GM19193 (cell line): ENCODE data around the gene HCK.

ENCODE experiments used
- POLR2A ChIP-seq: IDR thresholded peaks from 4 replicates; pipeline ENCODE4 v1.6.1; 2011; ENCODE audit not compliant: insufficient read depth, insufficient read length; ENCODE audit errors: extremely low read depth

HCK gene

DNA sequence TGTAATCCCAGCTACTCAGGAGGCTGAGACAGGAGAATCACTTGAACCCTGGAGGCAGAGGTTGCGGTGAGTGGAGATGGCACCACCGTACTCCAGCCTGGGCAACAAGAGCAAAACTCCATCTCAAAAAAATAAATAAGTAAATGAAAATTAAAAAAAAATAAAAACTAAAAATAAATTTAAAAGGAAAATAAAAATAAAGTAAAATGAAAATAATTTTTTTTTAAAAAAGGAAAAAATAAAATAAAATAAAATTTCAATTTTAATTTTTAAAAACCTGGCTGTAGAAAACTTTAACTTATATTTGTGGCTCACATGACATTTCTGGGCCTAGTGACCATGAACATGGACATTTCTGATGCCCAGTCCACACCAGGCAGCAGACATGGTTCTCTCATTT is 16.1 kb downstream of the HCK start:
- no peak for TF ChIP-seq POLR2A

GRCh38 chr20:32069711-32070110 is 17.7 kb downstream of the HCK start:
- TF ChIP-seq POLR2A = no peak

- TF ChIP-seq POLR2A = no peak
Measured at GRCh38 chr20:32070282-32070681, 18.2 kb downstream of the HCK start.

GRCh38 chr20:32070690-32071213 is 18.7 kb downstream of the HCK start:
- TF ChIP-seq POLR2A = no peak

DNA sequence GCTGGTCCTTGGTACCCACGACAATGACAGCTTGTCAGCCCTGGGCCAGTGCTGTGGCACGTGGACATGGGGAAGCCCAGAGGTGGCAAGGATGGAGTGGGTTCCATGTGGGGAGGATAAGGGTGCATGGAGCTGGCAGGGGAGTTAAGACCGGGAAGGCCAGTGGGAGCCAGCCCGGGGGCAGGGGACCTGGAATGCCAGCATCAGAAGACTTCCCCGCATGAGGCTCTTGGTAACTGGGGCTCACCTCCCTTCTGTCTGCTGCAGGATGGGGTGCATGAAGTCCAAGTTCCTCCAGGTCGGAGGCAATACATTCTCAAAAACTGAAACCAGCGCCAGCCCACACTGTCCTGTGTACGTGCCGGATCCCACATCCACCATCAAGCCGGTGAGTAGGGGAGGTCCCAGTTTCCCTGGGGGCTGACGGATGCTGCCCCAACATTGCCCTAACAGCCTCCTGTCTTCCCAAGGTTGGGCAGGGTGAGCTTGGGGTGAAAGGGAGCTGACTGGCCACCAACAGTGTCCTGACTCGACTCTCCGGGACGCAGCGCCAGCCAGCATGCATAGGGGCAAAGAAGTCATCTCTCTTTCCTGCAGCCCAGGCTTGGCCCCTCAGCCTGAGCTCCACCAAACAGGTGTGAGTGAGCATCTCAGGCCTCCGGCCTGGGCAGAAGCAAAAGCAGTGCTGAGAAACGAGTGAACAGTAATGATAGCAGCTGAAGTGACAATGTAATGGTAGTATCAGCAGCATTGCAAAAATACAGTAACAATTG is 19.5 kb downstream of the HCK start:
- no peak for TF ChIP-seq POLR2A

DNA sequence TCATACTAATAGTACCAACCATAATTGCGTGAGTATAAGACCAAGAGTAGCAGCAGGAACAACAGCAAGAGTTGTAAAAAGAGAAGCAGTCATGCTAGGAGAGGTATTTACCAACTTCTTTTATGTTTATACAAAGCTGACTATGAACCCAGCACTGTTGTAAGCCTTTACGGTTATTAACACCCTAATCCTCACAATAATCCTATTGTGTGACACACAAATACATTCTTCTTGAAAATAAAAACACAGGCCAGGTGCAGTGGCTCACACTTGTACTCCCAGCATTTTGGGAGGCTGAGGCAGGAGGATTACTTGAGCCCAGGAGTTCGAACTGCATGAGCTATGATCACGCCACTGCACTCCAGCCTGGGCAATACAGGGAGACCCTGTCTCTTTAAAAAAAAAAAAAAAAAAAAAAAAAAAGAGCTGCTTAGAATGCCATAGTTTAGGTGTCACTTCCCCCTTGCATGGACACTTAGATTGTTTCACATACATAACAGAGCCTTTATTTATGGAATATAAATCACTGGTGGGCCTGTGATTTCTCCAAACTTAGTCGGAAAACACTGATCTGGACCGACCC is 20.2 kb downstream of the HCK start:
- no peak for TF ChIP-seq POLR2A

GRCh38 chr20:32075534-32075933 is 23.5 kb downstream of the HCK start:
- TF ChIP-seq POLR2A = no peak

- no peak for TF ChIP-seq POLR2A
Measured at GRCh38 chr20:32077190-32077589, 25.1 kb downstream of the HCK start.

- no peak for TF ChIP-seq POLR2A
Measured at GRCh38 chr20:32078322-32078721, 26.3 kb downstream of the HCK start.

- TF ChIP-seq POLR2A = no peak
Measured at GRCh38 chr20:32078791-32079190, 26.7 kb downstream of the HCK start.

- TF ChIP-seq POLR2A = no peak
Measured at GRCh38 chr20:32079655-32080109, 27.6 kb downstream of the HCK start.

- TF ChIP-seq POLR2A = no peak
Measured at GRCh38 chr20:32080783-32081182, 28.7 kb downstream of the HCK start.

GRCh38 chr20:32083469-32083868 is 31.4 kb downstream of the HCK start:
- TF ChIP-seq POLR2A = no peak

- TF ChIP-seq POLR2A = no peak
Measured at GRCh38 chr20:32087070-32087469, 35.0 kb downstream of the HCK start.

- TF ChIP-seq POLR2A = no peak
Measured at GRCh38 chr20:32088759-32089158, 36.7 kb downstream of the HCK start.
